Measurements from ENCODE around the gene URB2. TPM values are rescaled to one million over a fixed set of nuclear protein-coding genes. Genes with fewer than 3 reads are reported as not detected.

Gene URB2
- total RNA-seq, 1 donor from 2014 or later = 10.3 TPM

GRCh38 chr1:229637746-229638145 is 11.7 kb downstream of the URB2 start:
- Mint-ChIP-seq H3K4me3 (no peak overlapping the region), H3K27me3 (ENCODE audit: insufficient read depth, low read depth) (no peaks in the 10 kb centered on the region), H3K27ac (no peak overlapping the region), H3K9me3 (no peaks in the 10 kb centered on the region), H3K4me1 (no peaks in the 10 kb centered on the region), H3K36me3 (peaks cover 20% of the 10 kb centered on the region)
- Histone ChIP-seq H3K79me2 (ENCODE audit: low read depth) (peaks cover 46% of the 10 kb centered on the region), H2AFZ (replicated peaks) (no peak overlapping the region), H3K9ac (no peak overlapping the region), H4K20me1 (ENCODE audit: low read depth) (peaks cover 17% of the 10 kb centered on the region), H3F3A (ENCODE audit: low read depth) (no peaks in the 10 kb centered on the region), H3K4me2 (no peak overlapping the region), H3K27ac (no peak overlapping the region), H3K4me1 (peaks cover 4% of the 10 kb centered on the region), H3K27me3 (no peaks in the 10 kb centered on the region), H3K4me3 (no peak overlapping the region), H3K9me3 (ENCODE audit: low read depth) (no peaks in the 10 kb centered on the region), H3K36me3 (no peaks in the 10 kb centered on the region)
- no peak for DNase-seq (ENCODE audit: low spot score)
- TF ChIP-seq CTCF (IDR thresholded peaks at IDR 0.05) = no peak
- TF ChIP-seq EZH2phosphoT487 (IDR thresholded peaks at IDR 0.05) = no peak
- TF ChIP-seq EZH2 (IDR thresholded peaks at IDR 0.05) = no peak

GRCh38 chr1:229640455-229640854 is 14.4 kb downstream of the URB2 start:
- H3K79me2 ChIP-seq (ENCODE audit: low read depth) = peaks cover 31% of the 10 kb centered on the region
- H3K27me3 ChIP-seq = no peaks in the 10 kb centered on the region
- no peaks in the 10 kb centered on the region for H3K9me3 ChIP-seq (ENCODE audit: low read depth)
- no peak overlapping the region for H2AFZ ChIP-seq (replicated peaks)
- H4K20me1 ChIP-seq (ENCODE audit: low read depth) = peaks cover 17% of the 10 kb centered on the region
- no peaks in the 10 kb centered on the region for H3K36me3 ChIP-seq
- peaks cover 4% of the 10 kb centered on the region for H3K4me1 ChIP-seq
- H3K4me3 ChIP-seq = no peak overlapping the region
- peaks cover 28% of the 10 kb centered on the region for H3K36me3 Mint-ChIP-seq
- H3F3A ChIP-seq (ENCODE audit: low read depth) = no peaks in the 10 kb centered on the region
- H3K27me3 Mint-ChIP-seq (ENCODE audit: insufficient read depth, low read depth) = no peaks in the 10 kb centered on the region
- TF ChIP-seq CTCF (IDR thresholded peaks at IDR 0.05) (no peak), EZH2phosphoT487 (IDR thresholded peaks at IDR 0.05) (no peak), EZH2 (IDR thresholded peaks at IDR 0.05) (no peak)
- H3K9me3 Mint-ChIP-seq = no peaks in the 10 kb centered on the region
- H3K9ac ChIP-seq = no peak overlapping the region
- no peak overlapping the region for H3K27ac ChIP-seq
- DNase-seq (ENCODE audit: low spot score) = peak; percentile 9
- H3K27ac Mint-ChIP-seq = no peak overlapping the region
- H3K4me3 Mint-ChIP-seq = no peak overlapping the region
- H3K4me2 ChIP-seq = no peak overlapping the region
- H3K4me1 Mint-ChIP-seq = no peaks in the 10 kb centered on the region

- H3K27me3 ChIP-seq = no peaks in the 10 kb centered on the region
- no peak overlapping the region for H3K27ac Mint-ChIP-seq
- peaks cover 30% of the 10 kb centered on the region for H3K36me3 Mint-ChIP-seq
- H2AFZ ChIP-seq (replicated peaks) = no peak overlapping the region
- H3F3A ChIP-seq (ENCODE audit: low read depth) = no peaks in the 10 kb centered on the region
- no peaks in the 10 kb centered on the region for H3K36me3 ChIP-seq
- no peak overlapping the region for H3K4me3 ChIP-seq
- TF ChIP-seq EZH2phosphoT487 (IDR thresholded peaks at IDR 0.05) (no peak), EZH2 (IDR thresholded peaks at IDR 0.05) (no peak), CTCF (IDR thresholded peaks at IDR 0.05) (no peak)
- H3K4me1 Mint-ChIP-seq = no peaks in the 10 kb centered on the region
- no peak for DNase-seq (ENCODE audit: low spot score)
- no peak overlapping the region for H3K27ac ChIP-seq
- H3K4me3 Mint-ChIP-seq = no peak overlapping the region
- H3K9ac ChIP-seq = no peak overlapping the region
- no peak overlapping the region for H3K4me2 ChIP-seq
- H3K27me3 Mint-ChIP-seq (ENCODE audit: insufficient read depth, low read depth) = no peaks in the 10 kb centered on the region
- H4K20me1 ChIP-seq (ENCODE audit: low read depth) = peaks cover 14% of the 10 kb centered on the region
- no peaks in the 10 kb centered on the region for H3K9me3 ChIP-seq (ENCODE audit: low read depth)
- H3K4me1 ChIP-seq = peaks cover 4% of the 10 kb centered on the region
- no peaks in the 10 kb centered on the region for H3K9me3 Mint-ChIP-seq
- H3K79me2 ChIP-seq (ENCODE audit: low read depth) = peaks cover 31% of the 10 kb centered on the region
Measured at GRCh38 chr1:229641306-229641705, 15.3 kb downstream of the URB2 start.

Measured in neural progenitor cell (in vitro differentiated cells).